Left forelimb (tissue), 1 donor: ENCODE measurements around the gene NXPH4.

Source experiments
- DNase-seq: peaks from one replicate; pipeline ENCODE4 v3.0.0-alpha.2; 2018; ENCODE audit warnings: low spot score

NXPH4 gene

DNA sequence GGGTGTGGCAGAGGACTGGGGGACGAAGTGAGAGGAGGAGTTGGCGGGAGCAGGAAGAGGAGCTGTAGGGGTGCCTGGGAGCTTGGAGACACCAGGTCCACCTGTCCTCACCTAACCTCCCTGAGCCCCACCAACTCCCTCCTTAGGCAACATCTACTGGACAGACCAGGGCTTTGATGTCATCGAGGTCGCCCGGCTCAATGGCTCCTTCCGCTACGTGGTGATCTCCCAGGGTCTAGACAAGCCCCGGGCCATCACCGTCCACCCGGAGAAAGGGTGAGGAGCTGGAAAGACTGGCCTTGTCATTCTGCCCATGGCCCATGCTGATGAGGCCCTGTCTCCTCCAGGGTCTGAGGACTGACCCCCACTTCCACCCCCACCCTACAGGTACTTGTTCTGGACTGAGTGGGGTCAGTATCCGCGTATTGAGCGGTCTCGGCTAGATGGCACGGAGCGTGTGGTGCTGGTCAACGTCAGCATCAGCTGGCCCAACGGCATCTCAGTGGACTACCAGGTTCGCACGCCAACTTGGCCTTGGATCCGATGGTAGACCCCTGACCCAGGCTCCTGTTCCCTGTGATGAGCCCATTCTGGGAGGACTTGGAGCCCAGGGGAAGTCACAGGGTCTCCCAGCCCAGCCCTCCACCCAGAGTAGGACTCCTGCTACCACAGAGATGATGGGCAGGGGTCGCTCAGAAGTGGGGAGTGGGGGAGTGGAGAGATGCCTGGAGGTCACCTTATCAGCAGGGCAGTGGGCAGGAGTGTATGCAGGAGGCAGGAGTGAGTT lies 32.5 kb upstream of the NXPH4 start:
- DNase-seq, result no peak

DNA sequence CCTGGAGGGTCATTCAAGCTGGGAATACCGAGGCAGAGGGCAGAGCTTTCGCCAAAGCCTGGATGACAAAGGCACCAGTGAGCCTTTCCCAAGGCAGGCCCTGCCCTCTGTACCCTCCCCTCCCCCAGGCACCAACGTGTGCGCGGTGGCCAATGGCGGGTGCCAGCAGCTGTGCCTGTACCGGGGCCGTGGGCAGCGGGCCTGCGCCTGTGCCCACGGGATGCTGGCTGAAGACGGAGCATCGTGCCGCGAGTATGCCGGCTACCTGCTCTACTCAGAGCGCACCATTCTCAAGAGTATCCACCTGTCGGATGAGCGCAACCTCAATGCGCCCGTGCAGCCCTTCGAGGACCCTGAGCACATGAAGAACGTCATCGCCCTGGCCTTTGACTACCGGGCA lies 31.2 kb upstream of the NXPH4 start:
- DNase-seq, result no peak

DNA sequence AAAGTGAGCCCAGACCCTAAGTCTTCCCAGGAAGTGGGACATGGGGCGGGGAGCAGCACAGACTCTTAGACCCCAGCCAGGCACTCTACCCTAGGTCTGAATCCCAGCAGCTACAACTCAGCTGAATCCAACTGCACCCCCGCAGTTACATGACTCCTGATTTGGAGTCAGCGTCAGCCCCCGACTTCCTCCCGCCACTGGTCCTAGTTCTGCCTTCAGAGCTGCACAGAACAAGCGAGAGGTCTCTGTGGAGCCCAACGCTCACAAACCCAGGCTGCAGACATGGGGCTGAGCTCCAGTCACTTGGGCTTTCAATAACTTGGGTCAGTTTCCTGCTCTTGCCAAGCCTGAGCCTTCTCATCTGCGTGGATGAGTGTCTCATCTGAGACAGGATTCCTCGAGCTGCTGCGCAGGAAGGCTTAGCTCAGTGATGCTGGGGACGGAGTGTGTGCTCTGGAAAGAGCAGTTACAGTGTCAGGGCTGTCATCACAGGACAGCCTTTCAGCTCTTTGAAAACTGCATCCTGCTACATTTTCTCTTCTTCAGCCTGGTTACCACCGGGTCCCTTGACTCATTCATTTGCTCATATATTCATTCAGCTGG lies 30.6 kb upstream of the NXPH4 start:
- DNase-seq, result no peak

DNA sequence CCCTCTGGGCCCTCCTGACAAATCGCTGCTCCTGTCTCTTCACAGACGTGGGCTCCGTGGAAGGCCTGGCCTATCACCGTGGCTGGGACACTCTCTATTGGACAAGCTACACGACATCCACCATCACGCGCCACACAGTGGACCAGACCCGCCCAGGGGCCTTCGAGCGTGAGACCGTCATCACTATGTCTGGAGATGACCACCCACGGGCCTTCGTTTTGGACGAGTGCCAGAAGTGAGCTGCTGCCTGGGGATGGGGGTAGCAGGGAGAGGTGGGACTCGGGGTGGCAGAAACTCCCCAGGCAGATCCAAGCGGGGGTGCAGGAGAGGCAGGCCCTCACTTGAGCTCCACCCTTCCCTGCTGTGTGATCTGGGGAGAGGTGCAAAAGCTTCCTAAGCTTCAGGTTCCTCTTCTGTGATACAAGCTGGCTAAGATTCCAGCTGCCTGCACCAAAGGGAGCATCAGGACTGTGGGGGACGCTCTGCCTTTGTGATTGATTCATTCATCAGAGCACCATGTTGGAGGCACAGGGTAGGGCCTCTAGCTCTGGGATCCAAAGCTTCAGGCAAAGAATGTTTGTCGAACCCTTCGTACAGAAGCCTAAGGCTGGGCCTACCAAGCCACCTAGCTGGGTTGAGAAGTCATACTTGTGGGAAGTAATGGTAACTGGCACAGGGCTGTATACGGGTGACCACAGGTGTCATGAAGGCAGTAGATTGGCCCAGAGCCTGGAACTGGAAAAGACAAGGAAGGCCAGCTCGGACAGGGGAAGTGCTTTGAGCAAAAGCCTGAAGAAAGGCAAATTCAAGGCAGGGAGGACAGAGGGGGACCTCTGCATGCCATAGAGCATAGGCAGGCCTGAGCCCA lies 29.1 kb upstream of the NXPH4 start:
- no peak for DNase-seq

DNA sequence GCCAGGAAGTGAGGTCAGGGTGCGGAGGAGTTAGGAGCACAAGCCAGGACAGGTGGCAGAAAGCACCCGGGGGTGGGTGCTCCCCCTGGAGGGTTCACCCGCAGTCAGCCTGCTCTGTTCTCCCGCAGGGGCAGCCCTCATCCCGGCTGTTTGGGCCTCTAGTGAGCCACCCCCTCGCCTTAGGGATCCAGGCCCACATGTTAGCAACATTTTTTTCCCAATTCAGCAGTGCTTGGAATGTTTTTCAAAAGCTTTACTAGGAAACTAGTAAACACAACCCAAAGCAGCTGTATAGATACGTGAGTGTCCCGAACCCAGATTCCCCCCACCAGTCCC lies 28.5 kb upstream of the NXPH4 start:
- DNase-seq, result no peak

DNA sequence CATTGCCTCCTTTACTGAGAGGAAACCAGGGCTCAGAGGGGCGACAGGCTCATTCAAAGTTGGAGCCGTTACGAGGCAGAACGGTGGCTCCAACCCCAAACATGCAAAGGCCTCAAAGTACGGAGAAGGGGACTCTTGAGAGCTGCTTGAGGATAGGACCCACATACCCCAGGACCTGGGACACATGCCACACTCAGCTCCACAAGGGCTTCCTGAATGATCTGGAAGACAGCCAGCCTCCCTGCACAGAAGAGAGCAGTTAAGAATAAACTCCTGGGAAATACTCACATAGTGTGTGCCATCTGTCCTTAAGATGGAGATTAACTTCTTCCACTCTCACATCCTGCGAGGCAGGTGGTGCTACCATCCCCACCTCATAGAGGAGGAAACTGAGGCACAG lies 26.6 kb upstream of the NXPH4 start:
- DNase-seq, result no peak

DNA sequence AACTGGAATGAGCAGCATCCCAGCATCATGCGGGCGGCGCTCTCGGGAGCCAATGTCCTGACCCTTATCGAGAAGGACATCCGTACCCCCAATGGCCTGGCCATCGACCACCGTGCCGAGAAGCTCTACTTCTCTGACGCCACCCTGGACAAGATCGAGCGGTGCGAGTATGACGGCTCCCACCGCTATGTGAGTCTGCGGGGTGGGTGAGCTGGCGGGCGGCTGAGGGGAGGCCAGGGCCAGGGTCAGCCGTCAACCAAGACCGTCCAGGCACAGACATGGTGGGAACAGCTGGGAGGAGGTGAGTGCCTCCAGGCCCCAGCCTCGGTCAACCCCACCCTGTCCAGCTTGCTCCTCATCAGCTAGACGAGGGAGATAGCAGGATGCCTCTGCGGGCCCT lies 25.8 kb upstream of the NXPH4 start:
- DNase-seq, result no peak

DNA sequence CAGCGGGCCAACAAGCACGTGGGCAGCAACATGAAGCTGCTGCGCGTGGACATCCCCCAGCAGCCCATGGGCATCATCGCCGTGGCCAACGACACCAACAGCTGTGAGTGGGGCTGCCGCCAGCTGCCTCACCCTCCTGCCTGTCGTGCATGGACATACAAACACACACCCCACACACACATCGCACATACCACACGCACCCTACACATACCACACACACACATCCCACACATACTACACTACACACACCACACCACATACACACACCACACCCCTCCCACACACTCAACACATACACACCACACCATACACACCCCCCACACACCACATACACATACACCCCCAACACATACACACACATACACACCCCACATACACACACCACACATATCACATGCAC lies 25.2 kb upstream of the NXPH4 start:
- no peak for DNase-seq

DNA sequence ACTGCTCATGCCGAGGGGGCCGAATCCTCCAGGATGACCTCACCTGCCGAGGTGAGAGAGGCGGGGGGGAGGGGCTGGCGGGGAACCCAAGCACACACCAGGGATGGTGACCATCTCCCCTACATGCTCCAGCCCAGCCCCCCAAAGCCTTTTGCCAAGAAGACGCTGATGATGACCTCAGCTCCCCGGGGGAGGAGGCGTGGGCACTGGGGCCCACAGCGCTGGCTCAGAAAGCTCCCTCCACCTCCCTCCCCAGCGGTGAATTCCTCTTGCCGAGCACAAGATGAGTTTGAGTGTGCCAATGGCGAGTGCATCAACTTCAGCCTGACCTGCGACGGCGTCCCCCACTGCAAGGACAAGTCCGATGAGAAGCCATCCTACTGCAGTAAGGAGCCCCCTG lies 23.7 kb upstream of the NXPH4 start:
- no peak for DNase-seq

DNA sequence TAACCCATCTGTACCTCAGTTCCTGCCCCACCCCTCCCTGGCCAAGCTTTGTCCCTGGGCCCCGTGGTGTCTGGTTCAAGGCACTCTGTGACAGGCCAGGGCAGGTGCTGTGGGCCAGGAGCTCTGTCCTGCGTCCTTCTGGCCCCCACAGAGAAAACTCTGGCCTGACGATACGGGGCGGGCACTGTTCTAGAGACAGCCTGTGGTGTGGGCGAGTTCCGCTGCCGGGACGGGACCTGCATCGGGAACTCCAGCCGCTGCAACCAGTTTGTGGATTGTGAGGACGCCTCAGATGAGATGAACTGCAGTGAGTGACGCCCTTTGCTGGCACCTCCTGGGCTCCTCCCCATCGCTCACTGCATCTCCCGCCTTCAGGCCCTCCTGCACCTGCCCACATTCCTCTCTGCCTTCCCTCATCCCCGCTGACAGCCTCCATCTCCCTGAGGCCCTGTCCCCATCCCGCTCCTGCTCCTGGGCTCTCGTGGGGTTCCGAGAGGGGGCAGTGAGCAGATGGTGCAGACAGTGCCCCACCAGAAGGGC lies 22.8 kb upstream of the NXPH4 start:
- no peak for DNase-seq

DNA sequence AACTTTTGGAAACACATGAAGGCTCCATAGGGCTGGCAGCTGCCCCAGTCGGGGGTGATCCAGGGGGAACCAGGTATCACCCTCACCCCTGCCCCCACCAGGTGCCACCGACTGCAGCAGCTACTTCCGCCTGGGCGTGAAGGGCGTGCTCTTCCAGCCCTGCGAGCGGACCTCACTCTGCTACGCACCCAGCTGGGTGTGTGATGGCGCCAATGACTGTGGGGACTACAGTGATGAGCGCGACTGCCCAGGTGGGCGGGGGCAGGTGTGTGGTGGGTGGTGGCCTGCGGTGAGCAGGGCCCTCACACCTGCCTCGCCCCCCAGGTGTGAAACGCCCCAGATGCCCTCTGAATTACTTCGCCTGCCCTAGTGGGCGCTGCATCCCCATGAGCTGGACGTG lies 22.3 kb upstream of the NXPH4 start:
- no peak for DNase-seq

DNA sequence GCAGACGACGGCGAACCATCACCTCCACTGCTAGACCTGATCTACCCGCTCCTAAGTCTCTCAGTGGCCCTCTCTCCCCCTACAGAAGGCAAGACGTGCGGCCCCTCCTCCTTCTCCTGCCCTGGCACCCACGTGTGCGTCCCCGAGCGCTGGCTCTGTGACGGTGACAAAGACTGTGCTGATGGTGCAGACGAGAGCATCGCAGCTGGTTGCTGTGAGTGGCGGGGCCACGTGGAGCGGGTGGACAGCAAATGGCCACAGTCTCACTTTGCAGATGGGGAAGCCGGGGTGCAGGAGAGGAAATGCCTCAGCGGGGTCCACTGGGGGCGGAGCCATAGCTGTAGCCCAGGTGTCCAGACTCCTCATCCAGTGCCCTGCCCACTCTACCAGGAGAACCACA lies 21.4 kb upstream of the NXPH4 start:
- no peak for DNase-seq

DNA sequence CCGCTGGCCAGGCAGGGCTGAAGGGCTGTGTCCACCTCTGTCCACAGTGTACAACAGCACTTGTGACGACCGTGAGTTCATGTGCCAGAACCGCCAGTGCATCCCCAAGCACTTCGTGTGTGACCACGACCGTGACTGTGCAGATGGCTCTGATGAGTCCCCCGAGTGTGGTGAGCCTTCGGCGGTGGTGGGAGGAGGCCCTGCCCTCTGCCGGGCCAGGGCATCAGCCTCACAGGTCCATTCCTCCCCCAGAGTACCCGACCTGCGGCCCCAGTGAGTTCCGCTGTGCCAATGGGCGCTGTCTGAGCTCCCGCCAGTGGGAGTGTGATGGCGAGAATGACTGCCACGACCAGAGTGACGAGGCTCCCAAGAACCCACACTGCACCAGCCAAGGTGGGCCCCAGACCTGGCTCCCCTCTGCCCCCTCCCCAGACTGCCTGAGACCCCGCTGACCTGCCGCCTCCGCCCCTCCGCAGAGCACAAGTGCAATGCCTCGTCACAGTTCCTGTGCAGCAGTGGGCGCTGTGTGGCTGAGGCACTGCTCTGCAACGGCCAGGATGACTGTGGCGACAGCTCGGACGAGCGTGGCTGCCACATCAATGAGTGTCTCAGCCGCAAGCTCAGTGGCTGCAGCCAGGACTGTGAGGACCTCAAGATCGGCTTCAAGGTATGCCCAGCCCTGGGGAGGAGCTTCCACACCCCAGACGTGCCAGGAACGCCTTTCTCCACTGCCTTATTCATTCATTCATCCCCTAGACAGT lies 20.8 kb upstream of the NXPH4 start:
- DNase-seq, result no peak

DNA sequence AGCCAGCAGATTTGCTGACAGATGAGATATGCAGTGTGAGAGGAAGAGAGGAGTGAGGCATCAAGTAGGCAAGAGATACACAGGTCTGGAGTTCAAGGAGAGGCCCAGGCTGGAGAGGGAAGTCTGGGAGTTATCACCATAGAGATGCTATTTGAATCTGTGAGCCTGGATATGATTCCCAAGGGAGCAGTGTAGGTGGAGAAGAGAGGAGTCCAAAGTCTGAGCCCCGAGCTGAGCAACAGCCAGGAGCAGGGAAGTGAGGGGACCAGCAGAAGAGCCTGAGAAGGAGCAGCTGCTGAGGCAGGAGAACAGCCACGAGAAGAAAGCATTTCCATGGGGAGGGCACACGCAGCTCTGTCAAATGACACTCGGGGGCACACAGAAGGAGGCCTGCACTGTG lies 20.2 kb upstream of the NXPH4 start:
- DNase-seq, result no peak

DNA sequence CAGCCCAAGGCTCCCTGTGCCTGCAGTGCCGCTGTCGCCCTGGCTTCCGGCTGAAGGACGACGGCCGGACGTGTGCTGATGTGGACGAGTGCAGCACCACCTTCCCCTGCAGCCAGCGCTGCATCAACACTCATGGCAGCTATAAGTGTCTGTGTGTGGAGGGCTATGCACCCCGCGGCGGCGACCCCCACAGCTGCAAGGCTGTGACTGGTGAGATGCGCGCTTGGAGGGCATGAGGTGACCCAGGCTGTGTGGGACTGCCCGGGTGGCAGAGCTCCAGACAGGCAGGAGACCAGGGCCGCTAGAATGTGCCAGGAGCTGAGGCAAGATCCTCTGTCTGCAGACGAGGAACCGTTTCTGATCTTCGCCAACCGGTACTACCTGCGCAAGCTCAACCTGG lies 19.6 kb upstream of the NXPH4 start:
- no peak for DNase-seq

DNA sequence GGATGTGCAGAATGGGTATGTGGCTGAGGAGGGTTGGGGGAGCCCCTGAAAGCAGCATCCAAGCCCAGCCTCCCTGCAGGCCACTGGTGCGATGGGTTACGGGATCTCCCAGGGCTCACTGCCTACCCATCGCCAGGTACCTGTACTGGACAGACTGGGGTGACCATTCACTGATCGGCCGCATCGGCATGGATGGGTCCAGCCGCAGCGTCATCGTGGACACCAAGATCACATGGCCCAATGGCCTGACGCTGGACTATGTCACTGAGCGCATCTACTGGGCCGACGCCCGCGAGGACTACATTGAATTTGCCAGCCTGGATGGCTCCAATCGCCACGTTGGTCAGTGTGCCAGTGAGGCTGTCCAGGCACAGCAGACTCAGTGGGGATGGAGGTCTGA lies 18.3 kb upstream of the NXPH4 start:
- no peak for DNase-seq

DNA sequence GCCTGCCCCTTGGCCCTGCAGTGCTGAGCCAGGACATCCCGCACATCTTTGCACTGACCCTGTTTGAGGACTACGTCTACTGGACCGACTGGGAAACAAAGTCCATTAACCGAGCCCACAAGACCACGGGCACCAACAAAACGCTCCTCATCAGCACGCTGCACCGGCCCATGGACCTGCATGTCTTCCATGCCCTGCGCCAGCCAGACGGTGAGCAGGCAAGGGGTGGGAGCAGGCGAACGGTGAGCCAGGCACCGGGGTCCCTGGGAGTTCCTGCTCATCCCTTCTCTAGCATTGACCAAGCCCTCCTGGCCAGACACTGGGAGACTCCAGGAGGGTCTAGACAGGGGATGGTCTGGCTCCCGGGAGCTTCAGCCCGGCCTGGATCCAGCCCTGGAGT lies 17.4 kb upstream of the NXPH4 start:
- DNase-seq, result no peak

DNA sequence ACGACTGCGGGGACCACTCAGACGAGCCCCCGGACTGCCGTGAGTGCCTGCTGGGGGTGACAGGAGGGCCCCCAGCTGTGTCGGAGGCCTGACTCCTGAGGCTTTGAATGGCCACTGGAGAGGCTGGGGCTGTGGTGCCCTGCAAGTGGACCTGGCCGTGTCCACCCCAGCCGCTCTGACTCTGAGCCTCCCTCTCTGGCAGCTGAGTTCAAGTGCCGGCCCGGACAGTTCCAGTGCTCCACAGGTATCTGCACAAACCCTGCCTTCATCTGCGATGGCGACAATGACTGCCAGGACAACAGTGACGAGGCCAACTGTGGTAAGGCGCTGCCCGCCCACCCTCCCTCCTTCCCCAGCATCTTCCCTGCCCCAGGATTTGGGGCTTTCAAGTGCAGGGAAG lies 16.1 kb upstream of the NXPH4 start:
- DNase-seq, result no peak

DNA sequence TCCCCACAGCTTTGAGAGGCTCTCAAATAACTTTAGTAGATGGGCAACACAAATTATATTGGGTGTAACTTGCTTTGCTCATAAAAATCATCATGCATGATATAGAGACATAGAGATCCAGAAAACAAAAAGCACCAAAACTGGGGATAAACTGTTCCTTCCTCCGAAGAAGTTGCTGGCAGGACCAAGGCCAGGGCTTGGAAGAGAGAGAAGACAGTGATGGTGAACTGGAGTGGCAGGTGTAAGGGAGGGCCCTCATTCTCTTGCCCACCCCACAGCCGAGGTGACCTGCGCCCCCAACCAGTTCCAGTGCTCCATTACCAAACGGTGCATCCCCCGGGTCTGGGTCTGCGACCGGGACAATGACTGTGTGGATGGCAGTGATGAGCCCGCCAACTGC lies 15.4 kb upstream of the NXPH4 start:
- no peak for DNase-seq

DNA sequence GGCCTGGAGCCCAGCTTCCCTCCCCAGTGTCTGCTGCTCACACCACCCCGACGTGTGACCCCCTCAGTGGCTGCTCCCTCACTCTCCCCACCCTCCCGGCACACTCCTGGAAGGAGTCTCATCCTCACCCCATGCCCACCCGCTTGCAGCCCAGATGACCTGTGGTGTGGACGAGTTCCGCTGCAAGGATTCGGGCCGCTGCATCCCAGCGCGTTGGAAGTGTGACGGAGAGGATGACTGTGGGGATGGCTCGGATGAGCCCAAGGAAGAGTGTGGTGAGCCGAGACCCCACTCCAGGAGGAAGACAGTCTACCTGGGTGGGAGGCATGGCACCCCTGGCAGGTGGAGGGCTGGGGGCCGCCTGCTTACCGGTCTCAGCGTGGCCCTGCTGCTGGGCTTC lies 15.0 kb upstream of the NXPH4 start:
- DNase-seq, result no peak

DNA sequence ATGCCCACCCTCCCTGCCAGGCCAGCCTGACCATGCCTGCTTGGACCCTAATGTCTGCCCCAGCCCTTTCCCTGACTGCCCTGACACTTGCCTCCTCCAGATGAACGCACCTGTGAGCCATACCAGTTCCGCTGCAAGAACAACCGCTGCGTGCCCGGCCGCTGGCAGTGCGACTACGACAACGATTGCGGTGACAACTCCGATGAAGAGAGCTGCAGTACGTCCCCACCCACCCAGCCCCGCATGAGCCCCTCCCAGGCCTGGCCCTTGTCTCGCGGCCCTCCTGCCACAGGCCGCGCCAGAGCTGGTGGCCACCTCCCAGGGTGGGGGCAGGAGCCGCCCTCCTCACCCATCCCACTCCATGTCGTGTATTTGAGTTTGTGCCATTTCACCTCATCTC lies 14.3 kb upstream of the NXPH4 start:
- no peak for DNase-seq

DNA sequence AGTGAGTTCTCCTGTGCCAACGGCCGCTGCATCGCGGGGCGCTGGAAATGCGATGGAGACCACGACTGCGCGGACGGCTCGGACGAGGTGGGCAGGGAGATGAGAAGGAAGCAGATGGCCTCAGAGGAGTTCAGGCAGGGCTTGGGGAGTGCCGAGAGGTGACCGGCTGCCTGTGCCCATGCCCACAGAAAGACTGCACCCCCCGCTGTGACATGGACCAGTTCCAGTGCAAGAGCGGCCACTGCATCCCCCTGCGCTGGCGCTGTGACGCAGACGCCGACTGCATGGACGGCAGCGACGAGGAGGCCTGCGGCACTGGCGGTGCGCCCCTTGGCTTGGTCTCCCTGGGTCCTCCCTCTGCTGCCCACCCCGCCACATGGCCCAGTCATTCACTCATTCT lies 13.4 kb upstream of the NXPH4 start:
- DNase-seq, result no peak
